Astrocyte (in vitro differentiated cells and primary cell): ENCODE results near the gene HMGXB3. TPM values are rescaled to one million over a fixed set of nuclear protein-coding genes. Genes with fewer than 3 reads are reported as not detected.
A peak's percentile ranks its signal among the peaks of the same experiment; 100 is the strongest.

Source experiments
- DNase-seq: peaks from one replicate; pipeline ENCODE4 v3.0.0-alpha.2; 2010; ENCODE audit warnings: low read depth
- FAIRE-seq: peaks from 2 replicates; lab custom pipeline; 2011; peaks lifted over from hg19 to GRCh38; lab: Jason Lieb, UNC
- H2AFZ ChIP-seq: 2 replicates; pipeline ENCODE4 v1.6.0; 2012; ENCODE audit warnings: low read depth, low read length, inconsistent platforms
- H3K27ac ChIP-seq: 2 replicates; pipeline ENCODE4 v1.5.1; 2011; ENCODE audit warnings: low read depth, low read length, inconsistent platforms
- H3K27me3 ChIP-seq: 2 replicates; pipeline ENCODE4 v1.6.0; 2011; ENCODE audit warnings: low read length, inconsistent platforms; ENCODE audit not compliant: insufficient read depth
- H3K36me3 ChIP-seq: 2 replicates; pipeline ENCODE4 v1.5.1; 2011; ENCODE audit warnings: low read length, inconsistent platforms; ENCODE audit not compliant: insufficient read depth
- H3K4me1 ChIP-seq: 2 replicates; pipeline ENCODE4 v1.5.1; 2011; ENCODE audit warnings: low read length, inconsistent platforms; ENCODE audit not compliant: insufficient read depth
- H3K4me2 ChIP-seq: 2 replicates; pipeline ENCODE4 v1.6.0; 2012; ENCODE audit warnings: low read length, inconsistent platforms
- H3K4me3 ChIP-seq: 2 replicates; pipeline ENCODE4 v1.5.1; 2011; ENCODE audit warnings: low read depth, mild to moderate bottlenecking, low read length, inconsistent platforms; ENCODE audit not compliant: insufficient read depth
- H3K79me2 ChIP-seq: 2 replicates; pipeline ENCODE4 v1.6.0; 2012; ENCODE audit warnings: mild to moderate bottlenecking, low read length, inconsistent platforms; ENCODE audit not compliant: insufficient read depth
- H3K9ac ChIP-seq: 2 replicates; pipeline ENCODE4 v1.6.0; 2012; ENCODE audit warnings: mild to moderate bottlenecking, low read length, inconsistent platforms
- H3K9me3 ChIP-seq: 2 replicates; pipeline ENCODE4 v1.5.1; 2012; ENCODE audit warnings: low read depth, mild to moderate bottlenecking, low read length, inconsistent platforms; ENCODE audit not compliant: insufficient read depth
- H4K20me1 ChIP-seq: 2 replicates; pipeline ENCODE4 v1.6.0; 2012; ENCODE audit warnings: low read length, inconsistent platforms; ENCODE audit not compliant: insufficient read depth
- H3K27ac Mint-ChIP-seq: one replicate; pipeline ENCODE4 v1.8.0; 2021; ENCODE audit warnings: mild to moderate bottlenecking, mixed read lengths; ENCODE audit not compliant: unreplicated experiment
- H3K27me3 Mint-ChIP-seq: one replicate; pipeline ENCODE4 v1.8.0; 2021; ENCODE audit warnings: low read depth, mixed read lengths; ENCODE audit not compliant: unreplicated experiment
- H3K36me3 Mint-ChIP-seq: one replicate; pipeline ENCODE4 v1.8.0; 2021; ENCODE audit warnings: low read depth, mixed read lengths; ENCODE audit not compliant: unreplicated experiment
- H3K4me1 Mint-ChIP-seq: one replicate; pipeline ENCODE4 v1.8.0; 2021; ENCODE audit warnings: low read depth, mixed read lengths; ENCODE audit not compliant: unreplicated experiment
- H3K4me3 Mint-ChIP-seq: one replicate; pipeline ENCODE4 v1.8.0; 2021; ENCODE audit warnings: mild to moderate bottlenecking, moderate library complexity, mixed read lengths; ENCODE audit not compliant: unreplicated experiment
- H3K9me3 Mint-ChIP-seq: one replicate; pipeline ENCODE4 v1.8.0; 2021; ENCODE audit warnings: mild to moderate bottlenecking, mixed read lengths; ENCODE audit not compliant: unreplicated experiment
- CTCF ChIP-seq: IDR thresholded peaks from 2 replicates; pipeline ENCODE4 v1.5.1; 2011; ENCODE audit warnings: low read depth, mild to moderate bottlenecking, inconsistent platforms, low read length, moderate library complexity; ENCODE audit not compliant: insufficient read depth
- EZH2 ChIP-seq: IDR thresholded peaks from 2 replicates; pipeline ENCODE4 v1.6.1; 2012; ENCODE audit warnings: mild to moderate bottlenecking, low read length, inconsistent platforms; ENCODE audit not compliant: insufficient read depth
- total RNA-seq: library from RNA; stranded (reverse); gene quantifications from 2 replicates; pipeline ENCODE4 v1.2.1, GENCODE V29; 2021

HMGXB3 gene
- total RNA-seq, 1 donor from 2014 or later = 58.1 TPM

- no peaks in the 10 kb centered on the region for H3K9me3 ChIP-seq
- H3K79me2 ChIP-seq = peaks cover 20% of the 10 kb centered on the region
- H3K36me3 Mint-ChIP-seq = peaks cover 22% of the 10 kb centered on the region
- no peak overlapping the region for H3K27ac Mint-ChIP-seq
- peak overlapping the region; percentile 79 for H3K27ac ChIP-seq
- H4K20me1 ChIP-seq = peaks cover 3% of the 10 kb centered on the region
- no peaks in the 10 kb centered on the region for H3K9me3 Mint-ChIP-seq
- no peaks in the 10 kb centered on the region for H3K27me3 ChIP-seq
- H3K4me3 ChIP-seq = peak overlapping the region; percentile 32
- peaks cover 32% of the 10 kb centered on the region for H3K4me1 ChIP-seq
- no peak overlapping the region for H3K4me3 Mint-ChIP-seq
- peaks cover 61% of the 10 kb centered on the region for H3K36me3 ChIP-seq
- no peaks in the 10 kb centered on the region for H3K27me3 Mint-ChIP-seq
- DNase-seq (no peak), FAIRE-seq (no peak)
- TF ChIP-seq EZH2 (no peak), CTCF (no peak)
- no peak overlapping the region for H2AFZ ChIP-seq
- peak overlapping the region; percentile 67 for H3K9ac ChIP-seq
- H3K4me2 ChIP-seq = peak overlapping the region; percentile 80
- peaks cover 36% of the 10 kb centered on the region for H3K4me1 Mint-ChIP-seq
Observed at GRCh38 chr5:150022681-150023080, 22.1 kb downstream of the HMGXB3 start.

GRCh38 chr5:150023136-150023535, 22.6 kb downstream of the HMGXB3 start:
- Histone ChIP-seq H3K4me1 (peaks cover 28% of the 10 kb centered on the region), H3K36me3 (peaks cover 61% of the 10 kb centered on the region), H3K4me3 (no peak overlapping the region), H2AFZ (no peak overlapping the region), H3K27ac (peak overlapping the region; percentile 79), H3K9ac (peak overlapping the region; percentile 67), H4K20me1 (peaks cover 3% of the 10 kb centered on the region), H3K9me3 (no peaks in the 10 kb centered on the region), H3K27me3 (no peaks in the 10 kb centered on the region), H3K79me2 (peaks cover 18% of the 10 kb centered on the region), H3K4me2 (peak overlapping the region; percentile 80)
- no peak overlapping the region for H3K4me3 Mint-ChIP-seq
- peaks cover 36% of the 10 kb centered on the region for H3K4me1 Mint-ChIP-seq
- H3K27me3 Mint-ChIP-seq = no peaks in the 10 kb centered on the region
- H3K9me3 Mint-ChIP-seq = no peaks in the 10 kb centered on the region
- H3K27ac Mint-ChIP-seq = no peak overlapping the region
- DNase-seq (no peak), FAIRE-seq (no peak)
- peaks cover 22% of the 10 kb centered on the region for H3K36me3 Mint-ChIP-seq
- no peak for TF ChIP-seq CTCF
- no peak for TF ChIP-seq EZH2

GRCh38 chr5:150024346-150024984, 23.9 kb downstream of the HMGXB3 start:
- H3K27me3 Mint-ChIP-seq = no peaks in the 10 kb centered on the region
- no peak overlapping the region for H3K27ac Mint-ChIP-seq
- H3K4me2 ChIP-seq = no peak overlapping the region
- peaks cover 27% of the 10 kb centered on the region for H3K4me1 ChIP-seq
- no peak overlapping the region for H3K9ac ChIP-seq
- H3K4me3 Mint-ChIP-seq = no peak overlapping the region
- peaks cover 55% of the 10 kb centered on the region for H3K36me3 ChIP-seq
- no peak for FAIRE-seq
- peaks cover 17% of the 10 kb centered on the region for H3K36me3 Mint-ChIP-seq
- H3K9me3 Mint-ChIP-seq = no peaks in the 10 kb centered on the region
- H3K4me1 Mint-ChIP-seq = peaks cover 36% of the 10 kb centered on the region
- no peaks in the 10 kb centered on the region for H3K9me3 ChIP-seq
- peaks cover 13% of the 10 kb centered on the region for H3K79me2 ChIP-seq
- no peaks in the 10 kb centered on the region for H3K27me3 ChIP-seq
- no peak overlapping the region for H3K27ac ChIP-seq
- H4K20me1 ChIP-seq = peaks cover 3% of the 10 kb centered on the region
- no peak for DNase-seq
- H2AFZ ChIP-seq = no peak overlapping the region
- no peak for TF ChIP-seq EZH2
- no peak for TF ChIP-seq CTCF
- H3K4me3 ChIP-seq = no peak overlapping the region
